ENCODE measurements around the gene ECE2.
"Not testable (repeated sequence)": the region's sequence is repeated elsewhere in the genome, so short reads cannot be mapped to it uniquely, and the experiment has no call there.

The ECE2 gene

DNA sequence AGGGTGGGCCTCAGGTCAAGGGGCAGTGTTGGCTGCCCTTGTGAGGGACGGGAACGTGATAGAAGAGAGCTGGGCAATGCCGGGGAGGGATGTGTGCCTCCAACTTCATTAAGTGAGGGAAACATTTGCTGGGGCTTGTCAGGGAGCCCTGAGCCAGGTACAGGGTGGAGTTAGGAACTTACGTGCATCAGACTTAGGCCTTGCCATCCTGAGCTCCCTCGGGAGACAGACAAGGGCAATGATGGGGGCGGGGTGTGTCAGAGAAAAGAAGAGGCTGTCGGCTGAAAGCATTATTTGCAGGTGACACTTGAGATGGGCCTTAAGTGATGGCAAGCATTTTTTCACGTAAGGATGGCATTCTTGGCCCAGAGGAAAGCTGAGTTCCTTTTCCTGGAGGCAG is 63.2 kb downstream of the ECE2 start:
- no peak for TF ChIP-seq JUND (IDR thresholded peaks at IDR 0.05; ENCODE audit: low read depth)
- in situ Hi-C loops (cut with HindIII; ENCODE audit: low pct_unique_long_range_greater_than_20kb, low sequenced_read_pairs), result no loop called here
- no peak for DNase-seq (ENCODE audit: low read depth in 1 of 2, low spot score in 1 of 2)

DNA sequence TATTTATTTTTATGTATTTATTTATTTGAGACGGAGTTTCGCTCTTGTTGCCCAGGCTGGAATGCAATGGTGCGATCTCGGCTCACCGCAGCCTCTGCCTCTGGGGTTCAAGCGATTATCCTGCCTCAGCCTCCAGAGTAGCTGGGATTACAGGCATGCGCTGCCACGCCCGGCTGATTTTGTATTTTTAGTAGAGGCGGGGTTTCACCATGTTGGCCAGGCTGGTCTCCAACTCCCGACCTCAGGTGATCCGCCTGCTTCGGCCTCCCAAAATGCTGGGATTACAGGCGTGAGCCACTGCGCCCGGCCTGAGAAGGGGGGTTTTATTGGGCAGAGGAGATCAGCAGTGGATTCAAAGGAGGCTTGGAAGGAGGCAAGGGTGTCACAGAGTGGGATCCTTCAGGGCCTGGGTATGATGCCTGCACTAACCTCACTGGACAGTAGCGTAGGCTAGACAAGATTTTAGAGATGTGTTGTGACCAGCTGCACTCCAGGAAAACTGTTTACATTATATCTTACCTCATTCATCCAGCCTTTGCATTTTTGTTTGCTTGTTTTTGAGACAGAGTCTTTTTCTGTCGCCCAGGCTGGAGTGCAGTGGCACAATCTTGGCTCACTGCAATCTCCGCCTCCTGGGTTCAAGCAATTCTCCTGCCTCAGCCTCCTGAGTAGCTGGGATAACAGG is 63.8 kb downstream of the ECE2 start:
- in situ Hi-C loops (cut with HindIII; ENCODE audit: low pct_unique_long_range_greater_than_20kb, low sequenced_read_pairs); DNase-seq (ENCODE audit: low read depth in 1 of 2, low spot score in 1 of 2): not testable (repeated sequence)

DNA sequence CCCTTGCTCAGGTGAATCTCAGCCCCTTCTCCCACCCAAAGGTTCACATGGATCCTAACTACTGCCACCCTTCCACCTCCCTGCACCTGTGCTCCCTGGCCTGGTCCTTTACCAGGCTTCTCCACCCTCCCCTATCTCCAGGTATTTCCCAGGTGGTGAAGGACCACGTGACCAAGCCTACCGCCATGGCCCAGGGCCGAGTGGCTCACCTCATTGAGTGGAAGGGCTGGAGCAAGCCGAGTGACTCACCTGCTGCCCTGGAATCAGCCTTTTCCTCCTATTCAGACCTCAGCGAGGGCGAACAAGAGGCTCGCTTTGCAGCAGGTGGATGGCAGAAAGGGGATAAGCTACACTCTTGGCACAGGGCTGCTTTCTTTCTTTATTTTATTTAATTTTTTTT is 66.1 kb downstream of the ECE2 start:
- in situ Hi-C loops (cut with HindIII; ENCODE audit: low pct_unique_long_range_greater_than_20kb, low sequenced_read_pairs), result no loop called here
- no peak for DNase-seq (ENCODE audit: low read depth in 1 of 2, low spot score in 1 of 2)
- no peak for TF ChIP-seq JUND (IDR thresholded peaks at IDR 0.05; ENCODE audit: low read depth)

Measured in T47D (cell line).